Rectal smooth muscle tissue (tissue), 1 donor: Measurements from ENCODE around the gene NKTR.

Source experiments
- H3K27ac ChIP-seq: one replicate; pipeline ENCODE4 v1.7.0; 2013; ENCODE audit warnings: low read depth, low read length, inconsistent platforms
- H3K27me3 ChIP-seq: one replicate; pipeline ENCODE4 v1.7.0; 2013; ENCODE audit warnings: low read length; ENCODE audit not compliant: control insufficient read depth, insufficient read depth
- H3K36me3 ChIP-seq: one replicate; pipeline ENCODE4 v1.7.0; 2013; ENCODE audit warnings: low read length; ENCODE audit not compliant: control insufficient read depth, insufficient read depth
- H3K4me1 ChIP-seq: one replicate; pipeline ENCODE4 v1.7.0; 2013; ENCODE audit warnings: low read length; ENCODE audit not compliant: control insufficient read depth, insufficient read depth
- H3K4me3 ChIP-seq: one replicate; pipeline ENCODE4 v1.7.0; 2013; ENCODE audit warnings: low read length
- H3K9ac ChIP-seq: one replicate; pipeline ENCODE4 v1.7.0; 2013; ENCODE audit warnings: low read length

Gene NKTR

DNA sequence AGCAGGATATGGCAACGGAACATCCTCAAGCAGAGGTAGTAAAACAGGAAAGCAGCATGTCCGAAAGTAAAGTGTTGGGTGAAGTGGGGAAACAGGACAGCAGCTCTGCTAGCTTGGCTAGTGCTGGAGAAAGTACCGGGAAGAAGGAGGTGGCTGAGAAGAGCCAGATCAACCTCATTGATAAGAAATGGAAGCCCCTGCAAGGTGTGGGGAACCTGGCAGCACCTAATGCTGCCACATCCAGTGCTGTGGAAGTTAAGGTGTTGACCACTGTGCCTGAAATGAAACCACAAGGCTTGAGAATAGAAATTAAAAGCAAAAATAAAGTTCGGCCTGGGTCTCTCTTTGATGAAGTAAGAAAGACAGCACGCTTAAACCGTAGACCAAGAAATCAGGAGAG lies 38.7 kb downstream of the NKTR start:
- Histone ChIP-seq H3K36me3 (peaks cover 43% of the 10 kb centered on the region), H3K4me3 (no peak overlapping the region), H3K9ac (no peak overlapping the region), H3K4me1 (peaks cover 2% of the 10 kb centered on the region), H3K27me3 (no peaks in the 10 kb centered on the region), H3K27ac (no peak overlapping the region)

DNA sequence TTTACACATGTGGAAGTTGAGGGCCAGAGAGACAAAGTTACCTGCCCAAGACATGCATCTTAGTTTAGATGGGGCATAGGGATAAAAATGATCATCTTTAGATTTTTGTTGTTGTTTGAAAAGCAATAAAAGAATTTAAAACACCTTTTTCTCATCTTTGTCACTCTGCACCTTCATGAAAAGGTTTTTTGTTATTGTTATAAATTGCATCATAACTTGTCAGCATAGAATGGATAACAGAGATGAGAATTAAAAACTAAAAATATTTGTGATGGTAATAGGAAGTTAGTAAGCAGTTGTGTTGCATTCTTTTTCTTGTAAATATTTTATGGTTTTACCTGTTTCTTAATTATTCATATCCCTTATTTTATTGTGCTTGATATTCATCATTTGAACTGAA lies 39.6 kb downstream of the NKTR start:
- Histone ChIP-seq H3K9ac (no peak overlapping the region), H3K27me3 (no peaks in the 10 kb centered on the region), H3K27ac (no peak overlapping the region), H3K4me1 (peaks cover 2% of the 10 kb centered on the region), H3K36me3 (peaks cover 51% of the 10 kb centered on the region), H3K4me3 (no peak overlapping the region)

DNA sequence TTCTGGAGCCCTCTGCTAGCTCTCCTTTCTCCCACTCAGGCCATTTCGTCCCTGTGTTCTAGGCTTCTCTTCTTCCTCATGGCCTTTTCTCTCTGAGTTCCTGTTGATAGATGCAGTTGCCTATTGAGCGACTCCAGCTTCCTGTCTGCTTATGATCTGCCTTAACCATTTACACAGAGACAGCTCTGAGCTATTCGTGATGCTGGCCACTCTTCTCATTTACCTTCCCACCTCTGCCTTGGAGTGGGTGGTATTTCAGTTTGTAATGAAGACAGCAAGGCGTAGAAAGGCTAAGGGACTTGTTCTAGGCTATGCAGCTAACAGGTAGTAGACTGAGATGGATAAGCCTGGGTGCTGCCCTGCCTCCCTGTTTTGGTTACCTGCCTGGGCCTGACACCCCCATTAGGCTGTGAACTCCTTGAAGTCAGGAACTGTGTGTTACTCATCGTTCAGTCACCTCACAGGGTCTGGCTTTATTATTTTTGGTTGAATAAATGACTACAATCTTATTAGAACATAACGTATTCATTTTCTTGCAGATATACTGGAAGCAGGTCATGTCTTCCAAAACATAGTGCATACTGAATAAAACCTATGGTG lies 40.4 kb downstream of the NKTR start:
- Histone ChIP-seq H3K27ac (no peak overlapping the region), H3K4me1 (peaks cover 2% of the 10 kb centered on the region), H3K36me3 (peaks cover 51% of the 10 kb centered on the region), H3K9ac (no peak overlapping the region), H3K27me3 (no peaks in the 10 kb centered on the region), H3K4me3 (no peak overlapping the region)

DNA sequence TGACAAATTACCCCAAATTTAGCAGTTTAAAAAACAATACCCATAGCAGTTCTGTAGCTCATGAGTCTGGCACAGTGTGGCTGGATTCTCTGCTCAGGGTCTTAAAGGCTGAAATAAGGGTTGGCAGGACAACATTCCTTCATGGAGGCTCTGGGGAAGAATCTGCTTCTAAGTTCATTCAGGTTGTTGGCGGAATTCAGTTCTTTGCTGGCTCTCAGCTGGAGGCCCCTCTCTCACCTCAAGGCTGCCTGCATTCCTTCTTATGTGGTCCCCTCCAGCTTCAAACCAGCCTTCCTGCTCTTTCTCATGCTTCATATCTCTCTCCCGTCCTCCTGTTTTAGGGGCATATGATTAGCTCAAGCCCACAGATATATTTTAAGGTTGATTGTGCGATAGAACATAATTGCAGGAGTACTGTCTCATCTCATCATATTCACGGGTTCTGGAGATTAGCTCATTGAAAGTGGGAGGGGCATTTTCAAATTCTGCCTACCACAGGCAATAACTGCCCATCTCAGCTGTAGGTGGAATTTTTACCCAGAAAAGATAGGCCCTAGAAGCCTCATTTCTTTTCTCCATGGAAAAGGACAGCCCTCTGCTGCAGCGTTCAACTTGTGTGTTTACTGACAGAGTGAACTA lies 47.5 kb downstream of the NKTR start:
- Histone ChIP-seq H3K4me3 (no peak overlapping the region), H3K9ac (no peak overlapping the region), H3K36me3 (peaks cover 27% of the 10 kb centered on the region), H3K4me1 (peaks cover 22% of the 10 kb centered on the region), H3K27ac (no peak overlapping the region), H3K27me3 (no peaks in the 10 kb centered on the region)

DNA sequence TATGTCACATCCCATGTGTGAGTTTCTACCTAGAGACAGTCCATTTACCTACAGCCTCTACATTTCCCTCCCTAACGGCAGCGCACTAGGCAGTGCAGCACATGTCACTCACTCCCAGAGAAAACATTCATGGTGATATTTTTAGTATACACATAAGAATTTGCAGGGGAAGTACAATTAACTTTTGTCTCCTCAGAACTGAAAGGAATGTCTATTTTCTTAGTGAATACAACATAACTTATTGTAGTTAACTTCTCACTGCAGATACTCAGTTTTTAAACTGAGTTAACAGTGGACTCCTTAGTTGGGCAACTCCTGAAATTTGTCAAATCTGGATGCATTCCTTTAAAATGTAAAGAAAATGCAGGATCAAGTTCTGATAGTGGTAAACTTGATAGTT lies 48.5 kb downstream of the NKTR start:
- Histone ChIP-seq H3K27me3 (no peaks in the 10 kb centered on the region), H3K4me1 (peaks cover 27% of the 10 kb centered on the region), H3K27ac (no peak overlapping the region), H3K4me3 (no peak overlapping the region), H3K9ac (no peak overlapping the region), H3K36me3 (peaks cover 22% of the 10 kb centered on the region)

DNA sequence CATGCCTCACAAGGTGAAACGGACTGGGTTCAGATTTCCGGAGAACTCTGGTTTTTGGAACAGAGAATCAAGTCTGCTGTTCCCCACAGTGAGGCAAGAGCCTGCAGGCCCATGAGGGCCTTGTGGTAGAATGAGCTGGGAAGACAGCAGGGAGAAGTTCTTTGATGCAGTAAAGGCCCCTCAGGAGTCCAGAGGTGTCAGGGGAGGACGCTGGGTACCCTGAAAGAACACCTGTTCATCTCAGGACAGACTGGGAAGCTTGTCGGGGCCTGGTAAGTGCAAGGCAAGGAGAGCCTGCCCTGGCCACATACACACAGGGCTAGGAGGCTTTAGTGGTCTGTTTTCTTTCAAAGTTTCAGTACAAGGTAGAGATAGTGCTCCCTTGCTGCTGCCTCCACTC lies 49.3 kb downstream of the NKTR start:
- no peak overlapping the region for H3K9ac ChIP-seq
- peaks cover 17% of the 10 kb centered on the region for H3K36me3 ChIP-seq
- H3K4me3 ChIP-seq, result no peak overlapping the region
- H3K4me1 ChIP-seq, result peaks cover 27% of the 10 kb centered on the region
- H3K27me3 ChIP-seq, result no peaks in the 10 kb centered on the region
- no peak overlapping the region for H3K27ac ChIP-seq

DNA sequence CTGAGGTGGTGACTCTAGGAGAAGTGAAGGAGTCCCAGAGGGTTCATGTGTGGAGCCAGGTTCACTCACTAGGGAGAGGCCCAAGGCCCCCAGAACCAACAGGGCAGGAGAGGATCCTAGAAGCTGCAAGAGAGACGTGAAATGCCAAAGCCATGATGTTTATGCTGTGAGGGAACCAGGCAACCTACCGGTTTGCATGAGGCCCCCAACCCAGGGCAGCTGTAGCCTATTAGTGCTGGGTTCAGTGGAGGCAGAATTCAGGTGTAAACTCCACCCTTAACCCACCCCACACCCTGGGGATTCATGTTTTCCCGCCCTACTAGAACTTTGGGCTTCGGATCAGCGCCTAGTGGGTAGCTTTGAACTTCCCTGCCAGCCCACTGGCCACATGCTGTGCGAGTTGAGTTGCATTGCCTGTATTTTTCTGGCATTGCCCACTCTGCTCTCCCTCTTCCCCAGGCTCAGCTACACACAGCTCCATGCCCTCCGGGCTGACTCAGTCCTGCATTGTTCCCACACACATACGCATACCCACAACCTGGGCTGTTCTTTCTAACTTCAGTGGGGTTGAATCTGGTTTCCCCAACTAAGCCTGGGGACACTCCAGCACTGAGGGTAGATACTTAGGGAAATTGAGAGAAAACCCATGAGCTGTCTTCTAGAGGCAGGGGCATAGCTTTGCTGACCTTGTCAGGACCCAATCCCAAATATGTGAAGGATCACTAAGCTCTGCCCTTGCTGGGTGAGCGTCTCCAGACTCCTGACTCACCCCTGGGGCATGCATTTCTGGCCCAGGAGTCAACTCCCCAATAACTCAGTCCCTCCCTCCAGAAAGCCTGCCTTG lies 51.0 kb downstream of the NKTR start:
- Histone ChIP-seq H3K27ac (peak overlapping the region; percentile 83), H3K4me3 (peak overlapping the region; percentile 78), H3K36me3 (peaks cover 13% of the 10 kb centered on the region), H3K4me1 (peaks cover 39% of the 10 kb centered on the region), H3K9ac (peak overlapping the region; percentile 12), H3K27me3 (no peaks in the 10 kb centered on the region)

DNA sequence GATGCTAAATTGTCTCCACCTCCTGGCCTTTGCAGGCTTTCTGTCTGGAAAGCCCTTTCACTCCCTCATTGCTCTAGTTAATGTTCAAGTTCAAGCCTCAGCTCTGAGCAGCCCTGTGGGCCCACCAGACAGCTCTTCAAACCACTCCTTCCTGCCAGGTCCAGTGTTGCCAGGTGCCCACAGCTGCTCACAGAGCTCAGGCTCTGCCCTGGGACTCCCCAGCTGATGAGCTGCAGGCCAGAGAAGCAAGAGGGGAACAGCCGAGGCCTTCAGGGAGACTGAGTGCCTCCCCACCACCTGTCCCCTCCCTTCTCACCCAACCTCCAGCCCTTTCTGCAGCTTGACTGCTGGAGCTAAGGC lies 51.7 kb downstream of the NKTR start:
- peaks cover 39% of the 10 kb centered on the region for H3K4me1 ChIP-seq
- H3K36me3 ChIP-seq, result peaks cover 8% of the 10 kb centered on the region
- peak overlapping the region; percentile 83 for H3K27ac ChIP-seq
- no peaks in the 10 kb centered on the region for H3K27me3 ChIP-seq
- peak overlapping the region; percentile 78 for H3K4me3 ChIP-seq
- no peak overlapping the region for H3K9ac ChIP-seq

DNA sequence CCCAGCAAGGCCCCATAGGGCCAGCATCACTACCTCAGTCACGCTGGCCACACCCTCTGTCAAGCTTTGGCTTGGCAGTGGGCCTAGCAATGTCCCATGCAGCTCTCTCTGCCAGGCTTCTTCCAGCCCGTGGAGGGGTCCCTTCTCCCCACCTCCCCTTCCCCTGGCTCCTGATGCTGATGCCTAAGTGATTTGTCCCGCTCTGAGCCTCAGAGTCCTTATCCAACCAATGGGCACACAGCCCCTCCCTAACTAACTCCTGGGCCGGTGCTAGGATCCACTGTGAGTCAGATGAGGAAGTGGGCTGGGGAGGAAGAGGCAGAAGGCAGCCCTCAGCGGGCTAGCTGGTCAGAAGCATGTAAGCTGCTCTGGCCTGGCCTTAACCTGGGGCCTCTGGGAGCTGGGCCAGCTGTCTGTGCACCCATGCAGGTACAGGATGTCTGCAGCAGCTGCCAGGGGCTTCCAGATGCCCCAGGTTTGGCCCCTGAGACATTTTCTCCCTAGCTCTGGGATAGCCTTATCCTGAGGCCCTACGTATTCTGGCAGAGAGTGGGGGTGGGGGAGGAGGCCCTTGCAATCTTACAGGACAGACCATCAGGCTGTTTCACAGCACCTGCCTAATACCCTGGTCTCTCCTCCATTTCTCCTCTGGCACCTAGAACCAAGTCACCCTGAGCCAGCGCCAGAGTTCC lies 52.3 kb downstream of the NKTR start:
- peak overlapping the region; percentile 78 for H3K4me3 ChIP-seq
- H3K36me3 ChIP-seq, result peaks cover 3% of the 10 kb centered on the region
- peak overlapping the region; percentile 83 for H3K27ac ChIP-seq
- no peaks in the 10 kb centered on the region for H3K27me3 ChIP-seq
- peak overlapping the region; percentile 57 for H3K9ac ChIP-seq
- peaks cover 39% of the 10 kb centered on the region for H3K4me1 ChIP-seq

DNA sequence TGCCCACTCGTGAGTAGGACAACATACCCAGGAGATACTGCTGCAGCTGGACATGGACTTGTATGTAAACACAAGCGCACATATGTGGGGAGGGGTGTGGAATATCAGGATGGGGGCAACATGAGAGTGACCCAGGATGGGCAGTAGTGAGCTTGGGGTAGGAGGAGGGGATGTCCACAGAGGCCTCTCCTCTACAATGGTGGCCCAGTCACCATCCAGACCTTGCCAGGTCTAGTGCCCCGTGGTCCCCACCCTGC lies 52.7 kb downstream of the NKTR start:
- Histone ChIP-seq H3K9ac (peak overlapping the region; percentile 57), H3K27ac (peak overlapping the region; percentile 83), H3K27me3 (no peaks in the 10 kb centered on the region), H3K36me3 (no peaks in the 10 kb centered on the region), H3K4me1 (peaks cover 39% of the 10 kb centered on the region), H3K4me3 (peak overlapping the region; percentile 78)

DNA sequence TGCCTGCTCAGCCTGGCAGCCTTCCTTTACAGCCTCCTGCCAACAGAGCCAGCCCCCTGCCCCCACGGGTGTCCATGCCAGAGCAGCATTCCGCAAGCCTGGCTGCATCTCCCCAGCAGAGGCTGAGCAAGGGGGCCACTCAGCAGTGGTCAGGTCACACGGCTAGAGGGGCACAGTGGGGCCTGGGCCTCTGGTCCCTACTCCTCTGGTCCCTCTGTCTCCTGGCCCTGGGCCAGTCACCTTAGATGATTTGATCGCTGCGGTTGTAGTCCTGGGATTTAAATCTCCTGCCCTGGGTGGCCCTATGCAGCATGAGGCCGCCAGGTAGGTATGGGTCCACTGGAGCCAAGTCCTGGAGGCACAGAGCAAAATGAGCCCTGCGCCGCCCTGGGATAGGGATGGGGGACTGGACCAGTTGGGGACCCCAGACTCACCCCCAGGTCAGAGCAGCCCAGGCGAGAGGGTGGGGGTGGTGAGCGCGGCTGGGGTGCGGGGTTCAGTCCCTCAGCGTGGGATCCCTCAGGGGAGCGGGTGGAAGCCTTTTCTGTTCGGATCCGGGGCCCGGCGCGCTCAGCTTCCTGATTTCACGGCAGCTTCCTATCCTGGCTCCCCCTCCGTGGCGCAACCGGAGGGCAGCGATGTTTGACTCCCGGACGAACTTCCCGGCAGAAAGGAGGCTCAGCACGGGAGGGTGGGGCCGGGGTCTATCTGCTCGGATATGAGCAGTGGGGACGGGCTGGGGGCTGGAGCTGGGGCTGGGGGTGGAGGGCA lies 53.3 kb downstream of the NKTR start, which contains the start of gene ZBTB47:
Gene ZBTB47 (plus strand): TSS at position 138 of the 771 bp plus-strand sequence. CDS start 4,659 bp downstream, outside the sequence.
- peak within 1 kb of the TSS; percentile 57 for H3K9ac ChIP-seq
- H3K4me3 ChIP-seq, result peak within 1 kb of the TSS; percentile 79
- H3K27me3 ChIP-seq, result no peaks in the 10 kb centered on the region
- no peaks in the 10 kb centered on the region for H3K36me3 ChIP-seq
- H3K4me1 ChIP-seq, result peaks cover 39% of the 10 kb centered on the region
- peak within 1 kb of the TSS; percentile 83 for H3K27ac ChIP-seq
